BJ (cell line): Measurements from ENCODE around the gene GLDC. TPM values are rescaled to one million over a fixed set of nuclear protein-coding genes. Genes with fewer than 3 reads are reported as not detected.

Experiments
- CTCF ChIA-PET: fragments of 350-600 bp; formaldehyde crosslinking; extraction: SDS; loops from one replicate; lab custom pipeline; 2021; ENCODE audit warnings: antibody characterized with exemption, inconsistent platforms; lab: Yijun Ruan, JAX
- POLR2A ChIA-PET: fragments of 300-600 bp; sonication (Branson Sonifier 250); formaldehyde crosslinking; extraction: SDS; loops from one replicate; lab custom pipeline; 2021; ENCODE audit warnings: antibody characterized with exemption; lab: Charles Lee
- DNase-seq: peaks from one replicate; pipeline ENCODE4 v3.0.0-alpha.2; 2011; ENCODE audit warnings: low read depth
- H3K27me3 ChIP-seq: 2 replicates; pipeline ENCODE4 v1.6.0; 2011; ENCODE audit warnings: low read length; ENCODE audit not compliant: control insufficient read depth, insufficient read depth
- H3K36me3 ChIP-seq: 2 replicates; pipeline ENCODE4 v1.5.1; 2011; ENCODE audit warnings: low read length; ENCODE audit not compliant: control insufficient read depth, insufficient read depth
- H3K4me3 ChIP-seq: 2 replicates; pipeline ENCODE4 v1.5.1; 2011; ENCODE audit warnings: low read depth, mild to moderate bottlenecking, control low read depth, low read length
- polyA plus RNA-seq: library from polyadenylated mRNA; depleted of rRNA; stranded (reverse); fragments of >200 nt; gene quantifications from 2 replicates; pipeline ENCODE4 v1.2.3, GENCODE V29; 2011
- TF ChIP-seq, protein P1 (sequence below): IDR thresholded peaks from 2 replicates; pipeline ENCODE4 v1.5.1; 2011; ENCODE audit warnings: low read depth, mild to moderate bottlenecking, control low read depth, inconsistent platforms, low read length, moderate library complexity; ENCODE audit not compliant: insufficient read depth

GLDC gene
- polyA plus RNA-seq, 1 experiment: 0.28 TPM

DNA sequence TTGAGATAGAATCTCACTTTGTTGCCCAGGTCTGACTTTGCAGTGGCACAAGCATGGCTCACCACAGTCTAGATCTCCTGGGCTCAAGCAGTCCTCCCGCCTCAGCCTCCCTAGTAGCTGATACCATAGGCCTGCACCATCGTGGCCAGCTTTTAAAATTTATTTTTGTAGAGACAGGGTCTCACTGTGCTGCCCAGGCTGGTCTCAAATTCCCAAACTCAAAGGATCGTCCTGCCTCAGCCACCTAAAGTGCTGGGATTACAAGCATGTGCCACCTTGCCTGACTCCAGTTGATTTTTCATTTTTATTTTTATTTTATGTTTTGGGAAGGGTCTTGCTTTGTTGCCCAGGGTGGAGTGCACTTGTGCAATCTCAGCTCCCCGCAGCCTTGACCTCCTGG lies 41.7 kb upstream of the GLDC start:
- TF ChIP-seq, protein P1, sequence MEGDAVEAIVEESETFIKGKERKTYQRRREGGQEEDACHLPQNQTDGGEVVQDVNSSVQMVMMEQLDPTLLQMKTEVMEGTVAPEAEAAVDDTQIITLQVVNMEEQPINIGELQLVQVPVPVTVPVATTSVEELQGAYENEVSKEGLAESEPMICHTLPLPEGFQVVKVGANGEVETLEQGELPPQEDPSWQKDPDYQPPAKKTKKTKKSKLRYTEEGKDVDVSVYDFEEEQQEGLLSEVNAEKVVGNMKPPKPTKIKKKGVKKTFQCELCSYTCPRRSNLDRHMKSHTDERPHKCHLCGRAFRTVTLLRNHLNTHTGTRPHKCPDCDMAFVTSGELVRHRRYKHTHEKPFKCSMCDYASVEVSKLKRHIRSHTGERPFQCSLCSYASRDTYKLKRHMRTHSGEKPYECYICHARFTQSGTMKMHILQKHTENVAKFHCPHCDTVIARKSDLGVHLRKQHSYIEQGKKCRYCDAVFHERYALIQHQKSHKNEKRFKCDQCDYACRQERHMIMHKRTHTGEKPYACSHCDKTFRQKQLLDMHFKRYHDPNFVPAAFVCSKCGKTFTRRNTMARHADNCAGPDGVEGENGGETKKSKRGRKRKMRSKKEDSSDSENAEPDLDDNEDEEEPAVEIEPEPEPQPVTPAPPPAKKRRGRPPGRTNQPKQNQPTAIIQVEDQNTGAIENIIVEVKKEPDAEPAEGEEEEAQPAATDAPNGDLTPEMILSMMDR: no peak
- DNase-seq: no peak
- ChIA-PET POLR2A (no interaction called here), CTCF (no interaction called here)
- H3K4me3 ChIP-seq: no peak overlapping the region
- H3K27me3 ChIP-seq: no peaks in the 10 kb centered on the region
- no peaks in the 10 kb centered on the region for H3K36me3 ChIP-seq

GRCh38 chr9:6686396-6686795 lies 40.9 kb upstream of the GLDC start:
- Histone ChIP-seq H3K4me3 (no peak overlapping the region), H3K27me3 (no peaks in the 10 kb centered on the region), H3K36me3 (no peaks in the 10 kb centered on the region)
- POLR2A ChIA-PET: no interaction called here
- DNase-seq: no peak
- TF ChIP-seq, protein P1: peak; percentile 26; the same call in 1 of the 2 replicates
- CTCF ChIA-PET: no interaction called here

GRCh38 chr9:6681957-6682501 lies 36.5 kb upstream of the GLDC start:
- POLR2A ChIA-PET: interaction anchor here (0.7 kb wide), 1 partner anchor 195 kb away, joined by 3 read pairs; no protein-coding TSS in a partner anchor
- H3K4me3 ChIP-seq: peak overlapping the region; percentile 72
- H3K27me3 ChIP-seq: no peaks in the 10 kb centered on the region
- H3K36me3 ChIP-seq: no peaks in the 10 kb centered on the region
- CTCF ChIA-PET: interaction anchor here (1.1 kb wide), 2 partner anchors 114 to 145 kb away, joined by 4 read pairs; no protein-coding TSS in a partner anchor
- TF ChIP-seq, protein P1: no peak
- no peak for DNase-seq

DNA sequence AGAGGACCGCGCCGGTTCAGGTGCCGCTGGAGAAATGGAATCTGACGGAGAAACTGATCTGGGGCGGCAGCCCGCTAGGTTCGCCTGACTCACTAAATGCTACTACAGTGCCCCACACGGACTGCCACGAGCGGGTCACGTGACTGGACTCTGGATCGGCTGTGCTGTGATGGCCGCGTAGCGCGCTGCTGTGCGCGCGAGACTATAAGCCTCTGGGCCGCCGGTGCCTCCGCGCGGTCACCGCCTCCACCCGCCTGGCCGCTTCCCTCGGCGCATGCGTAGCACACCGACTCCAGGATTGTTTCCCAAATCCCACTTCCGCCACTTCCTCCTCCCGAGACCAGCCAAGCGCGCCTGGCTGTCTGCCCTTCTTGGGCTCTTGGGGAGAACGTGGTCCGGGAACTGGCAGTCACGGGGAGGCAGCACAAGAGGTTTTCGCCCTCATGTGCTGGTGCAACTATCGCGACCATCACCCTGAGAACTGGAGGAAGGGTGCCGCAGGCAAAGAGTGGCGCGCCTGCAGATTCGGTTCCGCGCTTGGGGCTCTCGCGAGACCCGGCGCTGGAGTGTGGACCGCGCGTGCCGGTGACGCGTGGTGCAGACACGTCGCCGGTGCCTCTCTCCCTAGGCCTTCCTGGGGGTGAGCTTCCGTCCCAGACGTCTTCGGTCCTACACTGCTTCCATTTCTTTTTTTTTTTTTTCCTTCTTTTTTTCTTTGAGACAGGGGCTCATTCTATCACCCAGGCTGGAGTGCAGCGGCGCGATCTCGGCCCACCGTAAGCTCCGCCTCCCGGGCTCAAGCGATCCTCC lies 35.8 kb upstream of the GLDC start:
- POLR2A ChIA-PET: interaction anchor here (0.5 to 0.7 kb wide), 3 partner anchors 196 to 296 kb away, joined by 3 to 9 read pairs (median 9); no protein-coding TSS in a partner anchor
- H3K4me3 ChIP-seq: peak overlapping the region; percentile 72

GRCh38 chr9:6680797-6681146 lies 35.2 kb upstream of the GLDC start:
- POLR2A ChIA-PET: no interaction called here
- CTCF ChIA-PET: no interaction called here
- Histone ChIP-seq H3K4me3 (peak overlapping the region; percentile 72), H3K27me3 (no peaks in the 10 kb centered on the region), H3K36me3 (no peaks in the 10 kb centered on the region)
- DNase-seq: no peak
- TF ChIP-seq, protein P1: no peak

More for the DNA sequence above, 35.8 kb upstream of the GLDC start:
- Histone ChIP-seq H3K36me3 (no peaks in the 10 kb centered on the region), H3K27me3 (no peaks in the 10 kb centered on the region)
- TF ChIP-seq, protein P1: no peak; the same call in 1 of the 2 replicates
- peak; percentile 87 for DNase-seq
- CTCF ChIA-PET: interaction anchor here (1.1 kb wide), 2 partner anchors 113 to 146 kb away, joined by 4 read pairs; no protein-coding TSS in a partner anchor
